Ishikawa (cell line): ENCODE data around the gene EEF1E1.

ENCODE experiments used
- CEBPB ChIP-seq: IDR thresholded peaks from 2 replicates; pipeline ENCODE4 v1.6.1; 2012
- CREB1 ChIP-seq: IDR thresholded peaks from 2 replicates; pipeline ENCODE4 v1.6.1; 2012; ENCODE audit warnings: low read depth
- EGR1 ChIP-seq: IDR thresholded peaks from 2 replicates; pipeline ENCODE4 v1.6.1; 2012
- EP300 ChIP-seq: IDR thresholded peaks from 2 replicates; pipeline ENCODE4 v1.6.1; 2012; ENCODE audit warnings: borderline replicate concordance
- FOXM1 ChIP-seq: IDR thresholded peaks from 2 replicates; pipeline ENCODE4 v1.6.1; 2012; ENCODE audit warnings: low read depth, borderline replicate concordance
- NFIC ChIP-seq: IDR thresholded peaks from 2 replicates; pipeline ENCODE4 v1.6.1; 2012
- RAD21 ChIP-seq: IDR thresholded peaks from 2 replicates; pipeline ENCODE4 v1.6.1; 2012; ENCODE audit warnings: low read depth
- TAF1 ChIP-seq: IDR thresholded peaks from 2 replicates; pipeline ENCODE4 v1.6.1; 2012; ENCODE audit warnings: low read depth, mild to moderate bottlenecking
- TCF12 ChIP-seq: IDR thresholded peaks from 2 replicates; pipeline ENCODE4 v1.6.1; 2012; ENCODE audit warnings: low read depth
- TEAD4 ChIP-seq: IDR thresholded peaks from 2 replicates; pipeline ENCODE4 v1.6.1; 2012
- YY1 ChIP-seq: IDR thresholded peaks from 2 replicates; pipeline ENCODE4 v1.6.1; 2012; ENCODE audit warnings: low read depth
- ZBTB7A ChIP-seq: IDR thresholded peaks from 2 replicates; pipeline ENCODE4 v1.6.1; 2012; ENCODE audit warnings: low read depth
- TF ChIP-seq, protein P1 (sequence below): IDR thresholded peaks from 2 replicates; pipeline ENCODE4 v1.6.1; 2012; ENCODE audit warnings: low read depth, mild to moderate bottlenecking
- TF ChIP-seq, protein P2 (sequence below): IDR thresholded peaks from 2 replicates; pipeline ENCODE4 v1.6.1; 2012
- TF ChIP-seq, protein P3 (sequence below): IDR thresholded peaks from 2 replicates; pipeline ENCODE4 v1.6.1; 2012

The EEF1E1 gene

DNA sequence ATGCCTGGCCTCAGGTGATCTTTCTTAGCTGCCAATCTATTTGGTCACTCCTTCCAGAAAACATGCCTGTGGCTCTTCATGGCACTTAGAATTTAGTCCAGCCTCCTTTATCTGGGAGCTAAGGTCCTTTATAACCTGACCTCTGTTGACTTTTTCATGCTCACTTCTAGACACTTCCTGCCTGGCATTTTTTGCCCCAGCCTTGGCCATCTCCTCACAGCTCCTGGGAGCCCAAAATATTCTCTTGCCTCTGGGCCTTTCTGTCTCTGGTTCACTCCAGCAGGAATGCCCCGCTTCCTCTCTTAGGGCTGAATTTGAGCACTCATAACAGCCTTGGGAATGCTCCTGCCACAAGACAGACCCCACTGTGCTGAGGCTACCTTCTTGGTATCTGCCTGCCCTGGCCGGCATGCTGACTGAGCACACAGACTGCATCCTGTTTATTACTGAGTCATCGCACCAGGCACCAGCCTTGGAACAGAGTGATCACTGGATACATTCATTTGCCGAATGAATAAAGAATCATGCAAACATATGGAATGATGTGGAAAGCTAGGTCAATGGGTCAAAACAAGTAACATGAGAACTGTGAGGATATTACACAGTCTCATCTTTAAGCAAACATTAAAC, 5.8 kb upstream of the EEF1E1 start:
- TF ChIP-seq, protein P1, sequence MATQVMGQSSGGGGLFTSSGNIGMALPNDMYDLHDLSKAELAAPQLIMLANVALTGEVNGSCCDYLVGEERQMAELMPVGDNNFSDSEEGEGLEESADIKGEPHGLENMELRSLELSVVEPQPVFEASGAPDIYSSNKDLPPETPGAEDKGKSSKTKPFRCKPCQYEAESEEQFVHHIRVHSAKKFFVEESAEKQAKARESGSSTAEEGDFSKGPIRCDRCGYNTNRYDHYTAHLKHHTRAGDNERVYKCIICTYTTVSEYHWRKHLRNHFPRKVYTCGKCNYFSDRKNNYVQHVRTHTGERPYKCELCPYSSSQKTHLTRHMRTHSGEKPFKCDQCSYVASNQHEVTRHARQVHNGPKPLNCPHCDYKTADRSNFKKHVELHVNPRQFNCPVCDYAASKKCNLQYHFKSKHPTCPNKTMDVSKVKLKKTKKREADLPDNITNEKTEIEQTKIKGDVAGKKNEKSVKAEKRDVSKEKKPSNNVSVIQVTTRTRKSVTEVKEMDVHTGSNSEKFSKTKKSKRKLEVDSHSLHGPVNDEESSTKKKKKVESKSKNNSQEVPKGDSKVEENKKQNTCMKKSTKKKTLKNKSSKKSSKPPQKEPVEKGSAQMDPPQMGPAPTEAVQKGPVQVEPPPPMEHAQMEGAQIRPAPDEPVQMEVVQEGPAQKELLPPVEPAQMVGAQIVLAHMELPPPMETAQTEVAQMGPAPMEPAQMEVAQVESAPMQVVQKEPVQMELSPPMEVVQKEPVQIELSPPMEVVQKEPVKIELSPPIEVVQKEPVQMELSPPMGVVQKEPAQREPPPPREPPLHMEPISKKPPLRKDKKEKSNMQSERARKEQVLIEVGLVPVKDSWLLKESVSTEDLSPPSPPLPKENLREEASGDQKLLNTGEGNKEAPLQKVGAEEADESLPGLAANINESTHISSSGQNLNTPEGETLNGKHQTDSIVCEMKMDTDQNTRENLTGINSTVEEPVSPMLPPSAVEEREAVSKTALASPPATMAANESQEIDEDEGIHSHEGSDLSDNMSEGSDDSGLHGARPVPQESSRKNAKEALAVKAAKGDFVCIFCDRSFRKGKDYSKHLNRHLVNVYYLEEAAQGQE = no peak
- TF ChIP-seq, protein P2, sequence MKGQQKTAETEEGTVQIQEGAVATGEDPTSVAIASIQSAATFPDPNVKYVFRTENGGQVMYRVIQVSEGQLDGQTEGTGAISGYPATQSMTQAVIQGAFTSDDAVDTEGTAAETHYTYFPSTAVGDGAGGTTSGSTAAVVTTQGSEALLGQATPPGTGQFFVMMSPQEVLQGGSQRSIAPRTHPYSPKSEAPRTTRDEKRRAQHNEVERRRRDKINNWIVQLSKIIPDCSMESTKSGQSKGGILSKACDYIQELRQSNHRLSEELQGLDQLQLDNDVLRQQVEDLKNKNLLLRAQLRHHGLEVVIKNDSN = no peak
- TF ChIP-seq CREB1 (no peak), TEAD4 (no peak), YY1 (no peak), TAF1 (no peak), EGR1 (no peak), FOXM1 (no peak), EP300 (no peak), NFIC (no peak)
- TF ChIP-seq, protein P3, sequence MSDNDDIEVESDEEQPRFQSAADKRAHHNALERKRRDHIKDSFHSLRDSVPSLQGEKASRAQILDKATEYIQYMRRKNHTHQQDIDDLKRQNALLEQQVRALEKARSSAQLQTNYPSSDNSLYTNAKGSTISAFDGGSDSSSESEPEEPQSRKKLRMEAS = no peak

DNA sequence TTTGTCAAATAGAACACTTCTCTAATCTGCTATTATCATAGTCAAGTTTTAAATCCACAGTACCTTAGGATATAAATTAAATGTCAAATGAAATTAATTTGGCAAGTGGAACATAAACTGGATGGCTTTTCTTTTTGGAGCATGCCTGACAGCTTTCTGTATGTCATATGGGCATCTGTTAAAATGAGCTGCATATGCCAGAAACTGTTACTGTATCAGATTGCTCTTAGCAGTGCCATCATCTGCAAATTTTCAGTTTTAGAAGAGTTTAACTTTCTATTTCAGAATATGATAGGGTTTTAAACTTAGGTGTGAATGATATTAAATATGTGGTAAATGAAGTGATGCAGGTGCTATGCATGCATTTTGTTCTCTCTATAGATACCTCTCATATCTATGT, 3.4 kb upstream of the EEF1E1 start:
- TF ChIP-seq EGR1 = no peak
- no peak for TF ChIP-seq RAD21
- TF ChIP-seq FOXM1 = no peak
- TF ChIP-seq, protein P3 = no peak
- TF ChIP-seq ZBTB7A = no peak
- TF ChIP-seq YY1 = no peak
- TF ChIP-seq TEAD4 = no peak
- TF ChIP-seq, protein P2 = no peak

DNA sequence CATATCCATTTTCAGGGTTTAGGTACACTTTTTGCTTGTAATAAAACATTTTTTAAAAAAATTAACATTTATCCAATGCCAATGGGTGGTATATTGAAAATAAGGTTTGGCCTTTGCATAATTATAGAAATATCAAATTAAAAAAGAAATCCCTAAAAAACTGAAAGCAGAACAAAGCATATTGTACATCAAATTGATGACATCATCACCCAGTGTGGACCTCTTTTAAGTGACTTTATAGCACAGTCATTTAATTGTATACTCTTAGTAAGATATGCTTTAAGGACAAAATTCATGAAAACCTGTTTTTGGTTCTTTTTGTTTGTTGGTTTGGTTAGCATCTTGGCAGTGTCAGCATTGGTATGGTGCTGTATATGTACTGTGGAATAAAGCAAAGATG, 1.4 kb upstream of the EEF1E1 start:
- no peak for TF ChIP-seq RAD21

DNA sequence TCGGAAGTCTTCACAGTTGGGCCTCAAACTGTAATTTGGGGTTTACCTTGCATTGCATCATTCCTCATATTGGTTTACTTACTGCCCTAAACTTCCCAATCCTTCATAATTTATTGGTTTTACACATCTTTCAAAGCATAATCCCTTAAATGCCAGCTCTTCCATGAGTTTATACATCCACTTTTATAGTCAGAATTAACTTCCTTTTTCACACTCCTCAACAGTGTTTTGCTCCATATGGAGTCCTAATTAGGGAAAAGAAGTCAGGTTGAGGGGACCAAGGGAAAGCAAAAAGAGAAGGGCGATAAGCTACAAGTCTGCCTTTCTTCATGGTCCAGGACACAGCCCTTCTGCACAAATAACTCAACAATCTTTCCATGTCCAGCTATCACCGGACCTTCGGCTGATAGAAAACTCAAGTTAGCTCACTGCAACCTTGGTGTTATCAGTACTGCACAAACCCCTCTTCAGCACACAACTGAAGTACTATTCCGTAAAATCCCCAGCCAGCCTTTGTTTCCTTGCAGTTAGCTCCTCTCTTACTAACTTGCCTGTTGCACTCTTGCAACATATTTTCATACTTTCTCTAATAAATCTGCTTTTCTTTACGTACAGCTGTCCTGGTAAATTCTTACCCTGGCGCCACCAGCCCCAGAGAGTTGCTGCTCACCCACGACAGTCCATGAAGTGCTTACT, 2.0 kb downstream of the EEF1E1 start:
- TF ChIP-seq TEAD4 = no peak
- TF ChIP-seq, protein P1 = no peak
- TF ChIP-seq, protein P3 = no peak
- TF ChIP-seq EGR1 = no peak
- TF ChIP-seq TAF1 = no peak
- TF ChIP-seq YY1 = no peak
- no peak for TF ChIP-seq RAD21
- no peak for TF ChIP-seq CREB1
- TF ChIP-seq FOXM1 = no peak
- no peak for TF ChIP-seq TCF12
- no peak for TF ChIP-seq ZBTB7A
- TF ChIP-seq EP300 = no peak
- TF ChIP-seq CEBPB = no peak
- TF ChIP-seq NFIC = no peak

DNA sequence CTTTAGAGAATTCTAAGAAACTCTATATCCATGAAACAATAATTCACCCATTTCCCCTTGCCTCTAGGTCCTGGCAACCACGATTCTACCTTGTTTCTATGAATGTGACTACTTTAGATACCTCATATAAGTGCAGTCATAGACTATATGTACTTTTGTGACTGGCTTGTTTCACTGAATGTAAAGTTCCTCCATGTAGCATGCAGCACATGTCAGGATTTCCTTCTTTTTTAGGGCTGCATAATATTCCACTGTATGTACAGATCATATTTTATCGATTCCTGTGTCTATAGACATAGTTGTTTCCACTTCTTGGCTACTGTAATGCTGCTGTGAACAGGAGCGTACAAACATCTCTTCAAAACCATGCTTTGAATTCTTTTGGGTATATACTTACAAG, 11.7 kb downstream of the EEF1E1 start:
- no peak for TF ChIP-seq ZBTB7A
- no peak for TF ChIP-seq CEBPB
- no peak for TF ChIP-seq RAD21
- TF ChIP-seq, protein P1 = no peak
- TF ChIP-seq FOXM1 = no peak
- no peak for TF ChIP-seq YY1
- TF ChIP-seq, protein P2 = no peak
- no peak for TF ChIP-seq NFIC
- TF ChIP-seq CREB1 = no peak
- no peak for TF ChIP-seq TEAD4
- TF ChIP-seq TCF12 = no peak
- TF ChIP-seq EGR1 = no peak
- no peak for TF ChIP-seq EP300
- no peak for TF ChIP-seq TAF1
